ENCODE results near the gene SF1.

GRCh38 chr11:64826062-64826461, 47.7 kb upstream of the SF1 start:
- TF ChIP-seq POLR2A (IDR thresholded peaks at IDR 0.05; ENCODE audit: extremely low read depth, insufficient read length) (no peak), MAX (IDR thresholded peaks at IDR 0.05; ENCODE audit: low read depth, low read length) (no peak), MYC (IDR thresholded peaks at IDR 0.05; ENCODE audit: low read depth, low read length) (no peak)
- TF ChIP-seq, protein P1, sequence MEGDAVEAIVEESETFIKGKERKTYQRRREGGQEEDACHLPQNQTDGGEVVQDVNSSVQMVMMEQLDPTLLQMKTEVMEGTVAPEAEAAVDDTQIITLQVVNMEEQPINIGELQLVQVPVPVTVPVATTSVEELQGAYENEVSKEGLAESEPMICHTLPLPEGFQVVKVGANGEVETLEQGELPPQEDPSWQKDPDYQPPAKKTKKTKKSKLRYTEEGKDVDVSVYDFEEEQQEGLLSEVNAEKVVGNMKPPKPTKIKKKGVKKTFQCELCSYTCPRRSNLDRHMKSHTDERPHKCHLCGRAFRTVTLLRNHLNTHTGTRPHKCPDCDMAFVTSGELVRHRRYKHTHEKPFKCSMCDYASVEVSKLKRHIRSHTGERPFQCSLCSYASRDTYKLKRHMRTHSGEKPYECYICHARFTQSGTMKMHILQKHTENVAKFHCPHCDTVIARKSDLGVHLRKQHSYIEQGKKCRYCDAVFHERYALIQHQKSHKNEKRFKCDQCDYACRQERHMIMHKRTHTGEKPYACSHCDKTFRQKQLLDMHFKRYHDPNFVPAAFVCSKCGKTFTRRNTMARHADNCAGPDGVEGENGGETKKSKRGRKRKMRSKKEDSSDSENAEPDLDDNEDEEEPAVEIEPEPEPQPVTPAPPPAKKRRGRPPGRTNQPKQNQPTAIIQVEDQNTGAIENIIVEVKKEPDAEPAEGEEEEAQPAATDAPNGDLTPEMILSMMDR (IDR thresholded peaks at IDR 0.05; ENCODE audit: low read depth, low read length) = no peak
